Astrocyte (in vitro differentiated cells and primary cell): ENCODE data around the gene OPALIN.

Experiments
- CTCF ChIP-seq: IDR thresholded peaks from 2 replicates; pipeline ENCODE4 v1.5.1; 2011; ENCODE audit warnings: low read depth, mild to moderate bottlenecking, inconsistent platforms, low read length, moderate library complexity; ENCODE audit not compliant: insufficient read depth
- EZH2 ChIP-seq: IDR thresholded peaks from 2 replicates; pipeline ENCODE4 v1.6.1; 2012; ENCODE audit warnings: mild to moderate bottlenecking, low read length, inconsistent platforms; ENCODE audit not compliant: insufficient read depth

- TF ChIP-seq CTCF (no peak), EZH2 (no peak)
Observed at GRCh38 chr10:96345222-96345621, 13.6 kb downstream of the OPALIN start.
